ENCODE data around the gene TXNDC15.

TXNDC15 gene

GRCh38 chr5:134920848-134921575 is 46.8 kb downstream of the TXNDC15 start:
- DNase-seq = no peak
- Mint-ChIP-seq H3K4me1 (ENCODE audit: low read depth) (peaks cover 32% of the 10 kb centered on the region), H3K27me3 (no peaks in the 10 kb centered on the region), H3K27ac (peak overlapping the region; percentile 92), H3K9me3 (no peaks in the 10 kb centered on the region), H3K4me3 (no peak overlapping the region), H3K36me3 (ENCODE audit: low read depth) (peaks cover 45% of the 10 kb centered on the region)

DNA sequence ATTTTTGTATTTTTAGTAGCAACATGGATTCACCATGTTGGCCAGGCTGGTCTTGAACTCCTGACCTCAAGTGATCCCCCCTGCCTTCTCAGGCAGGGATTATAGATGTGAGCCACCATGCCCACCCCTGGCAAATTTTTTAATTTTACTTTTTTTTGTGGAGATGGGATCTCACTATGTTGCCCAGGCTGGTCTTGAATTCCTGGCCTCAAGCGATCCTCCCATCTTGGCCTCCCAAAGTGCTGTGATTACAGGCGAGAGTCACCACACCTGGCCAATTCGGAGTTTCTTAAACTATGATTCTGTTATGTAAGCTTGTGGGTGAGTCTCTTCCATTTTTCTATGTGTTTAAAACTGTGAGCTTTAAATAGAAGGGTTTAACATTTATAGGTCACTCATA is 58.3 kb downstream of the TXNDC15 start:
- H3K4me1 Mint-ChIP-seq (ENCODE audit: low read depth) = no peaks in the 10 kb centered on the region
- no peak for DNase-seq
- H3K36me3 Mint-ChIP-seq (ENCODE audit: low read depth) = peaks cover 57% of the 10 kb centered on the region
- H3K4me3 Mint-ChIP-seq = no peak overlapping the region
- no peak overlapping the region for H3K27ac Mint-ChIP-seq
- no peaks in the 10 kb centered on the region for H3K27me3 Mint-ChIP-seq
- no peaks in the 10 kb centered on the region for H3K9me3 Mint-ChIP-seq

GRCh38 chr5:134934202-134934601 is 60.0 kb downstream of the TXNDC15 start:
- Mint-ChIP-seq H3K27ac (no peak overlapping the region), H3K9me3 (no peaks in the 10 kb centered on the region), H3K4me1 (ENCODE audit: low read depth) (no peaks in the 10 kb centered on the region), H3K27me3 (no peaks in the 10 kb centered on the region), H3K4me3 (no peak overlapping the region), H3K36me3 (ENCODE audit: low read depth) (peaks cover 59% of the 10 kb centered on the region)
- DNase-seq = no peak

DNA sequence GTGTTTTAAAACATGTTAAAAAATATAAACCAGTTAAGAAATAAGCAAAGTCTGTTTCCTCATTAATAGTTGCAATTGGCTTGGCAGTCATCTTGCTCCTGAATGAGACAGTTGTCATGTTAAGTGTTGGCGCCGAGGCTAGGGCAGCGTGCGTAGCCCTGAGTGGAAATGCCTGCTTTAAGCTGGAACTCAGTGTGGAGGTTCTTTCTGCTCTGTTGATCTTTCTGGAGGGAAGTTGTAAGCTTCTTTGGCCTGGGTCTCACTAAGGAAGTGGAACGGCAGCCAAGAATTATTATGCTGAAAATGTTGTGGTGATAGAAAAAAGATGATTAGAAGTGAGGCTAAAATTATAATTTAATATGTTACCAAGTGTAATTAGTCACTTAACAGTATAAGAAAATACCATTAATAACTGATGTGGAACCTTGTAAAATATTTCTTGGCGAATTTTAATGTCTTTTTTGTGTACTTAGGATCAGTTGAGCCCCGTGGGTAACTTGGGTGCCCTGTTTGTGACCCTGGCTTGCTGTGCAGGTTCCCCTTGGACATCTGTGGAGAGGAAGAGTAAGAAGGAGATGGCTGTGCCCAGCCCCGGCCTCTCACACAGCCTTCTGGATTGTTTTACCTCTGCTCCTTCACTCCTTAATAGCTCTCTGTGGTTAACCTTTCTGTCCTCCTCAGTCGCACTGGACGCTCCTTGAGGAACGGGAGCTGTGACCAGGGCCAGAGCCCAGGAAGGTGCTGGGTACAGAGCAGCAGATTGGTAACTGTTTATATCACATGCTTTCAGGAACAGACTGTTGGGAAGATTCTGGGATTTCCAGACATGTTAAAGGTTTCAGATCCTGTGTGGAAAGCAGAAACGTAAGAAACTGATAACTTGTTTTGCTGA is 61.8 kb downstream of the TXNDC15 start:
- Mint-ChIP-seq H3K36me3 (ENCODE audit: low read depth) (peaks cover 62% of the 10 kb centered on the region), H3K4me1 (ENCODE audit: low read depth) (no peaks in the 10 kb centered on the region), H3K9me3 (no peaks in the 10 kb centered on the region), H3K27me3 (no peaks in the 10 kb centered on the region), H3K27ac (no peak overlapping the region), H3K4me3 (no peak overlapping the region)
- no peak for DNase-seq

DNA sequence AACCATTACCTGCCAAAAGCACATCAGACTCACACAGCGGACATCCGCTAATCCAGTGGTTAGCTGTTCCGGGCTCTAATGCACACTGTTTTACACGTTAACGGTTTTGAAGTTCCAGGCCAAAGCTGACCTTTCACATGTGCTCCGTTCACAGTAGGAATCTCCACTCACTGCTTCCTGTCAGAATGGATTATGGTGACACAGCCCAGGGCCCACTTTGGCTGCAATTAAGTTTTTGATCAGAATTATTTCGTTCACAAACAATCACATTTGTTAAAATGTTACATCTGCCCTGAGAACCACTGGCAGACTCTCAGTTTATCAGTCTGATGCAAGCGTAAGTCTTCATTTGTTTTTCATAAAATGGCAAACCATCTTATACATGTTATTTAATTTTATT is 63.4 kb downstream of the TXNDC15 start:
- Mint-ChIP-seq H3K27me3 (no peaks in the 10 kb centered on the region), H3K4me3 (no peak overlapping the region), H3K9me3 (no peaks in the 10 kb centered on the region), H3K36me3 (ENCODE audit: low read depth) (peaks cover 58% of the 10 kb centered on the region), H3K4me1 (ENCODE audit: low read depth) (no peaks in the 10 kb centered on the region), H3K27ac (no peak overlapping the region)
- no peak for DNase-seq

DNA sequence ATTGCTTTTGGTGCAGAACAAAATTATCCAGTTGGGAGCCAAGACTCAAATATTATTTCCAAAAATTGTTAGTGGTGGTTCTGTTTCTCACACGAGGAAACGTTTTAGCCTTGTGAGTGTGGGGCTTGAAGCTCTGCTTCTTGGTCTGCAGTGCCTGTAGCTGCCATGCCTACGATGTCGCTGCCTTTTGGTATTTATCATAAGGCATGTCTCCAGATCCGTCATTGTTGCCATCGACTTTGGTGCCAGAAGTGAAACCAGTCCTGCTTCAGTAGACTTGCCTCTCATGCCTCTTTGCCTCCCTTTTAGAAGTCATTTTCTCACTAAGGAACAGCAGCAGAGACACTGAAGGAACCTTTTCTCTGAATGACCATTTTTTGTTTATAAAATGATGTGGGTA is 63.9 kb downstream of the TXNDC15 start:
- Mint-ChIP-seq H3K4me3 (no peak overlapping the region), H3K9me3 (no peaks in the 10 kb centered on the region), H3K27me3 (no peaks in the 10 kb centered on the region), H3K27ac (no peak overlapping the region), H3K36me3 (ENCODE audit: low read depth) (peaks cover 55% of the 10 kb centered on the region), H3K4me1 (ENCODE audit: low read depth) (no peaks in the 10 kb centered on the region)
- DNase-seq = no peak

DNA sequence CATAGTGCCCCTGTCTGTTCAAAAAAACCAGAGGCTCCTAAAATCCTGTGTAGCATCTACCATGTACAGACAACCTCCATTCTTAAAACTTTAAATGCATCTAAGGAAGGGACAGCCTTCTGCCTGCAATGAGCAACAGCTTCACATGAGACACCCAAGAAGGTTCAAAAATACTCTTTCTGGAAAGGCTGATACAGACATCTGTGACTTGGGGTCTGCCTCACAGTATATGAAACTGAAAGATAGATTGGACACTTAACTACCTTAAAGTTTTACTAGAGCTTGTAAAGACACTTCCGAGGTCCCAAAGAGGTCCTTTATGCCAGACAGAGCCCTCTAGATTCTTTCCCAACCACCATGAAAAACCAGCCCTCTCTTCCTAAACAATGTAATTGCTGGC is 65.3 kb downstream of the TXNDC15 start:
- Mint-ChIP-seq H3K36me3 (ENCODE audit: low read depth) (peaks cover 45% of the 10 kb centered on the region), H3K9me3 (no peaks in the 10 kb centered on the region), H3K4me3 (no peak overlapping the region), H3K27ac (no peak overlapping the region), H3K4me1 (ENCODE audit: low read depth) (no peaks in the 10 kb centered on the region), H3K27me3 (no peaks in the 10 kb centered on the region)
- DNase-seq = no peak

DNA sequence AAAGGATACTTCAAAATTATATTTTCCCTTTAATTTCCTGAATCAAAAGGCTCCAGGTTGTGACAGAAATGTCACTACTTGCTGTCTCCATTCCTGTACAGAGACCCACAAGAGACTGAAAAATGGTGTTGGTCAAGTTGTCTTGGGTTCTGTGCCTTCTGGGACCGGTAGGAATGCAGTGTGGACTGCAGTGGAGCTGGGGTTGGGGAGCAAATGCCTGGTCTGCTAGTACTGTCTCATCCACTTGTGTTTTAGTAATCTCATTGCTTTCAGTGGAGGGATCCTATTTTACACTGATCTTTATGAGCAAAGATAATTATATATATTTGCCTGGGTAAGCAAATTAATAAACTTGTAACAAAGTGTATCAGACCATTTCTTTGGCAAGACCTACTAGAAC is 69.4 kb downstream of the TXNDC15 start:
- Mint-ChIP-seq H3K4me1 (ENCODE audit: low read depth) (no peaks in the 10 kb centered on the region), H3K4me3 (no peak overlapping the region), H3K36me3 (ENCODE audit: low read depth) (peaks cover 22% of the 10 kb centered on the region), H3K27ac (no peak overlapping the region), H3K27me3 (no peaks in the 10 kb centered on the region), H3K9me3 (no peaks in the 10 kb centered on the region)
- DNase-seq = no peak

GRCh38 chr5:134944630-134945029 is 70.5 kb downstream of the TXNDC15 start:
- H3K4me3 Mint-ChIP-seq = no peak overlapping the region
- no peaks in the 10 kb centered on the region for H3K4me1 Mint-ChIP-seq (ENCODE audit: low read depth)
- no peak overlapping the region for H3K27ac Mint-ChIP-seq
- DNase-seq = no peak
- no peaks in the 10 kb centered on the region for H3K9me3 Mint-ChIP-seq
- no peaks in the 10 kb centered on the region for H3K27me3 Mint-ChIP-seq
- peaks cover 17% of the 10 kb centered on the region for H3K36me3 Mint-ChIP-seq (ENCODE audit: low read depth)

DNA sequence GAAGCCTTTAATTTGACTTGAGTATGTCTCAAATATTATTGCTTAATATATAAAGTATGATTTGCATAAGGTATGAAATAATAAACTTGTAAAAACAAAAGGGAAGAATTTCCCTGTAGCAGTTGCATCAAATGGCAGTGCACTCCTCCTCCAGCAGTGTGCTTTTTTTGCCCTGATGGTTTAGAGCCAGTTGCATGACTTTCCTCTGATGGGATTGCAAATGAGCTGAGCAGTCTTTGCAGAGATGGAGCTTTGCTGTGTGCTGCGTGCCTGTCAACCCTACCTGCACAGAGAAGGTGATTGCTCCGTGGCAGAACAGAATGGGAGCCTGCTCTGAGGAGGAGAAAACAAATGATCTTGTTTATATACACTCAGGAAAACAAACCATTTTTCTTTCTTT is 70.9 kb downstream of the TXNDC15 start:
- H3K27ac Mint-ChIP-seq = no peak overlapping the region
- no peaks in the 10 kb centered on the region for H3K4me1 Mint-ChIP-seq (ENCODE audit: low read depth)
- DNase-seq = no peak
- H3K36me3 Mint-ChIP-seq (ENCODE audit: low read depth) = peaks cover 13% of the 10 kb centered on the region
- H3K9me3 Mint-ChIP-seq = no peaks in the 10 kb centered on the region
- no peak overlapping the region for H3K4me3 Mint-ChIP-seq
- H3K27me3 Mint-ChIP-seq = no peaks in the 10 kb centered on the region

DNA sequence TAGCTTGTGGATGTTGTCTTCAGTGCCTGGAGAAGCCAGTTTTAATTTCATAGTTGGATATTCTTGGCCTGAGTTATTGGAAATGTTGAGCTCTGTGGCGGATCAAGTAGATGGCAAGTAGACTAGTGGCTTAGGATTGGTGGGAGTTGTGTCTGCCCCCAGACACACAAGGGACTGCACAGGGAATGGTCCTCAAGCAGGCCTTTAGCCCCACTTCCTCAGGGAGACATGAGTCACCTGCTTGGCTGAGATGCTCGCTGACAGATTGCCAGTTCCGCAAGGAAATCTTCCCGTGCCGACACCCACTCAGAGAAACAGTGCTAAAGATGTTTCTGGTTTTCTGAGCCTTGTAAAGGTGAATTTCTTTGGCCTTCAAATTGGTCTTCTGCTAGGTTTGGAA is 74.7 kb downstream of the TXNDC15 start:
- Mint-ChIP-seq H3K4me3 (no peak overlapping the region), H3K36me3 (ENCODE audit: low read depth) (peaks cover 6% of the 10 kb centered on the region), H3K4me1 (ENCODE audit: low read depth) (no peaks in the 10 kb centered on the region), H3K27ac (no peak overlapping the region), H3K27me3 (no peaks in the 10 kb centered on the region), H3K9me3 (peaks cover 4% of the 10 kb centered on the region)
- DNase-seq = no peak

GRCh38 chr5:134949316-134949715 is 75.1 kb downstream of the TXNDC15 start:
- no peak overlapping the region for H3K27ac Mint-ChIP-seq
- peaks cover 6% of the 10 kb centered on the region for H3K9me3 Mint-ChIP-seq
- no peak overlapping the region for H3K4me3 Mint-ChIP-seq
- H3K36me3 Mint-ChIP-seq (ENCODE audit: low read depth) = peaks cover 8% of the 10 kb centered on the region
- H3K27me3 Mint-ChIP-seq = no peaks in the 10 kb centered on the region
- no peaks in the 10 kb centered on the region for H3K4me1 Mint-ChIP-seq (ENCODE audit: low read depth)
- no peak for DNase-seq

Measured in activated T-cell treated with anti-CD3 and anti-CD28 coated beads, Interleukin-2, amount 50 U/mL, for 24 hours (primary cell).